OCI-LY7 (cell line): Measurements from ENCODE around the gene SMARCB1. TPM values are rescaled to one million over a fixed set of nuclear protein-coding genes. Genes with fewer than 3 reads are reported as not detected.
A peak's percentile ranks its signal among the peaks of the same experiment; 100 is the strongest.

Source experiments
- BruUV-seq: library from RNA; stranded (reverse); fragments of 400-500 nt; replicated peaks from 2 replicates; lab custom pipeline; 2021; lab: Mats Ljungman, UMichigan
- CTCF ChIA-PET: fragments of 300-600 bp; sonication (Branson Sonifier 250); formaldehyde crosslinking; loops from one replicate; lab custom pipeline; 2022; ENCODE audit warnings: antibody characterized with exemption; ENCODE audit not compliant: unreplicated experiment; lab: Charles Lee
- POLR2A ChIA-PET: fragments of 300-600 bp; sonication (Branson Sonifier 250); formaldehyde crosslinking; loops from one replicate; lab custom pipeline; 2022; ENCODE audit warnings: antibody characterized with exemption; lab: Charles Lee
- DNase-seq: peaks from one replicate; pipeline ENCODE4 v3.0.0-alpha.2; 2015; ENCODE audit warnings: low spot score
- H2AFZ ChIP-seq: fragments of 200-600 bp; sonication (generic), shearing (Covaris generic); 2 replicates; pipeline ENCODE4 v1.6.1; 2014; ENCODE audit warnings: mild to moderate bottlenecking, antibody characterized with exemption, low read length, moderate library complexity
- H3K27ac ChIP-seq: fragments of 200-600 bp; sonication (generic); 2 replicates; pipeline ENCODE4 v1.5.1; 2014; ENCODE audit warnings: mixed run types, low read depth, mild to moderate bottlenecking, moderate library complexity, low read length, inconsistent platforms; ENCODE audit not compliant: poor library complexity, severe bottlenecking
- H3K36me3 ChIP-seq: fragments of 200-600 bp; sonication (generic); 2 replicates; pipeline ENCODE4 v1.6.1; 2014; ENCODE audit warnings: mild to moderate bottlenecking, antibody characterized with exemption, low read length, moderate library complexity, mixed read lengths; ENCODE audit not compliant: insufficient read depth
- H3K4me1 ChIP-seq: fragments of 200-600 bp; sonication (generic); 2 replicates; pipeline ENCODE4 v1.5.1; 2014; ENCODE audit warnings: mild to moderate bottlenecking, low read length; ENCODE audit not compliant: insufficient read depth, poor library complexity, severe bottlenecking
- H3K4me2 ChIP-seq: fragments of 200-600 bp; sonication (generic); 2 replicates; pipeline ENCODE4 v1.6.1; 2014; ENCODE audit warnings: mild to moderate bottlenecking, low read length
- H3K4me3 ChIP-seq: fragments of 200-600 bp; sonication (generic); 2 replicates; pipeline ENCODE4 v1.5.1; 2014; ENCODE audit warnings: mild to moderate bottlenecking, low read depth, low read length; ENCODE audit not compliant: poor library complexity, severe bottlenecking
- H3K79me2 ChIP-seq: fragments of 200-600 bp; sonication (generic); 2 replicates; pipeline ENCODE4 v1.6.1; 2016; ENCODE audit warnings: low read depth, mild to moderate bottlenecking, low read length, moderate library complexity, mixed read lengths; ENCODE audit not compliant: insufficient read depth
- H3K9me2 ChIP-seq: fragments of 200-600 bp; sonication (generic); 2 replicates; pipeline ENCODE4 v1.6.1; 2016; ENCODE audit warnings: mild to moderate bottlenecking, low read length, mixed read lengths; ENCODE audit not compliant: insufficient read depth
- H3K9me3 ChIP-seq: fragments of 200-600 bp; sonication (generic); 2 replicates; pipeline ENCODE4 v1.6.1; 2014; ENCODE audit warnings: mild to moderate bottlenecking, mixed run types, low read length, mixed read lengths
- H4K20me1 ChIP-seq: fragments of 200-600 bp; sonication (generic); 2 replicates; pipeline ENCODE4 v1.6.1; 2014; ENCODE audit warnings: mild to moderate bottlenecking, antibody characterized with exemption, low read length, moderate library complexity, mixed read lengths; ENCODE audit not compliant: insufficient read depth
- CTCF ChIP-seq: fragments of 200-600 bp; sonication (generic); conservative IDR thresholded peaks from 2 replicates; pipeline ENCODE4 v1.5.1; 2014; ENCODE audit warnings: mild to moderate bottlenecking, antibody characterized with exemption, low read length, moderate library complexity, mixed read lengths
- EZH2phosphoT487 ChIP-seq: fragments of 200-600 bp; sonication (generic); IDR thresholded peaks from 2 replicates; pipeline ENCODE4 v1.6.1; 2018; ENCODE audit warnings: low read depth, borderline replicate concordance, mild to moderate bottlenecking, mixed run types, antibody characterized with exemption, low read length, moderate library complexity, mixed read lengths
- intact Hi-C: fragments of 100-400 bp; cut with micrococcal nuclease; formaldehyde crosslinking; loops from one replicate; pipeline ENCODE4 v1.10.0; 2022; ENCODE audit not compliant: unreplicated experiment
- total RNA-seq, 2 experiments: library from RNA; depleted of rRNA in 1 of 2; stranded (reverse); fragments of >200 nt in 1 of 2; shearing (Covaris generic) in 1 of 2; gene quantifications; 2 replicates each; pipeline ENCODE4 v1.2.3, GENCODE V29; 2014 to 2022

The SMARCB1 gene
- total RNA-seq, 2 experiments from 2014 or later, result 252 to 265 TPM

GRCh38 chr22:23800297-23801237 lies 13.8 kb downstream of the SMARCB1 start:
- peak overlapping the region; percentile 72 for H3K4me2 ChIP-seq
- no peaks in the 10 kb centered on the region for H3K9me2 ChIP-seq
- no peak overlapping the region for H2AFZ ChIP-seq
- POLR2A ChIA-PET, result interaction anchor here (1.2 to 1.4 kb wide), 2 partner anchors 15 to 47 kb away, joined by 4 to 8 read pairs; no protein-coding TSS in a partner anchor
- peaks cover 33% of the 10 kb centered on the region; the same call in 1 of the 2 replicates for H3K79me2 ChIP-seq
- BruUV-seq, result no TSS peak
- CTCF ChIA-PET, result interaction anchor here (0.9 kb wide), 1 partner anchor 49 kb away, joined by 4 read pairs; no protein-coding TSS in a partner anchor
- peak; percentile 97 for DNase-seq
- H4K20me1 ChIP-seq, result no peaks in the 10 kb centered on the region
- peaks cover 80% of the 10 kb centered on the region for H3K4me1 ChIP-seq
- intact Hi-C loops, result loop anchor here (1.0 to 5.0 kb wide), 5 partner anchors 14 to 627 kb away; partner anchors contain the start of genes ADORA2A and SMARCB1
- TF ChIP-seq EZH2phosphoT487, result no peak
- TF ChIP-seq CTCF, result no peak
- H3K4me3 ChIP-seq, result peak overlapping the region; percentile 32
- H3K9me3 ChIP-seq, result 0 out of 2 replicates have a peak, but pooled peaks cover 3% of the 10 kb centered on the region
- H3K27ac ChIP-seq, result peak overlapping the region; percentile 97
- H3K36me3 ChIP-seq, result peaks cover 80% of the 10 kb centered on the region

GRCh38 chr22:23801238-23801821 lies 14.6 kb downstream of the SMARCB1 start:
- peak; percentile 70 for DNase-seq
- H3K4me2 ChIP-seq, result peak overlapping the region; percentile 72
- no peak overlapping the region for H2AFZ ChIP-seq
- H3K27ac ChIP-seq, result peak overlapping the region; percentile 97
- POLR2A ChIA-PET, result interaction anchor here (0.6 to 2.0 kb wide), 3 partner anchors 44 to 48 kb away, joined by 4 to 10 read pairs (median 4); no protein-coding TSS in a partner anchor
- no peaks in the 10 kb centered on the region for H4K20me1 ChIP-seq
- intact Hi-C loops, result loop anchor here (1.0 to 5.0 kb wide), 3 partner anchors 15 to 626 kb away; partner anchors contain the start of genes ADORA2A and SMARCB1
- peaks cover 33% of the 10 kb centered on the region; the same call in 1 of the 2 replicates for H3K79me2 ChIP-seq
- H3K4me3 ChIP-seq, result peak overlapping the region; percentile 32
- peaks cover 80% of the 10 kb centered on the region for H3K36me3 ChIP-seq
- no TSS peak for BruUV-seq
- peaks cover 87% of the 10 kb centered on the region for H3K4me1 ChIP-seq
- CTCF ChIA-PET, result no interaction called here
- H3K9me2 ChIP-seq, result no peaks in the 10 kb centered on the region
- H3K9me3 ChIP-seq, result 0 out of 2 replicates have a peak, but pooled peaks cover 3% of the 10 kb centered on the region
- no peak for TF ChIP-seq EZH2phosphoT487
- TF ChIP-seq CTCF, result no peak
